Smooth muscle cell (in vitro differentiated cells): ENCODE measurements around the gene GMDS. TPM values are rescaled to one million over a fixed set of nuclear protein-coding genes. Genes with fewer than 3 reads are reported as not detected.

Experiments
- DNase-seq: peaks from one replicate; lab custom pipeline; 2025; ENCODE audit not compliant: unreplicated experiment; lab: John Stamatoyannopoulos, UW
- H2AFZ ChIP-seq: fragments of 200-600 bp; sonication (generic); 2 replicates; pipeline ENCODE4 v1.6.0; 2016; ENCODE audit warnings: antibody characterized with exemption, low read depth, mild to moderate bottlenecking
- H3F3A ChIP-seq: fragments of 200-600 bp; sonication (generic); 2 replicates; pipeline ENCODE4 v1.6.0; 2017; ENCODE audit warnings: antibody characterized with exemption, low read depth
- H3K27ac ChIP-seq: fragments of 200-600 bp; sonication (generic); 2 replicates; pipeline ENCODE4 v1.5.1; 2016; ENCODE audit warnings: low read depth, mild to moderate bottlenecking
- H3K27me3 ChIP-seq: fragments of 200-600 bp; sonication (generic); 2 replicates; pipeline ENCODE4 v1.6.1; 2016; ENCODE audit warnings: low read depth, mild to moderate bottlenecking
- H3K36me3 ChIP-seq: fragments of 200-600 bp; sonication (generic); 2 replicates; pipeline ENCODE4 v1.5.1; 2016; ENCODE audit warnings: low read depth
- H3K4me1 ChIP-seq: fragments of 200-600 bp; sonication (generic); 2 replicates; pipeline ENCODE4 v1.5.1; 2016; ENCODE audit warnings: low read depth
- H3K4me2 ChIP-seq: fragments of 200-600 bp; sonication (generic); 2 replicates; pipeline ENCODE4 v1.6.0; 2016; ENCODE audit warnings: mild to moderate bottlenecking
- H3K4me3 ChIP-seq: fragments of 200-600 bp; sonication (generic); 2 replicates; pipeline ENCODE4 v1.5.1; 2016; ENCODE audit warnings: mild to moderate bottlenecking
- H3K79me2 ChIP-seq: fragments of 200-600 bp; sonication (generic); 2 replicates; pipeline ENCODE4 v1.6.0; 2016; ENCODE audit warnings: low read depth, mild to moderate bottlenecking
- H3K9ac ChIP-seq: fragments of 200-600 bp; sonication (generic); 2 replicates; pipeline ENCODE4 v1.6.0; 2016; ENCODE audit warnings: low read depth
- H3K9me3 ChIP-seq: fragments of 200-600 bp; sonication (generic); replicated peaks from 2 replicates; pipeline ENCODE4 v1.5.1; 2016; ENCODE audit warnings: low read depth
- H4K20me1 ChIP-seq: fragments of 200-600 bp; sonication (generic); 2 replicates; pipeline ENCODE4 v1.6.0; 2016; ENCODE audit warnings: low read depth
- CTCF ChIP-seq: fragments of 200-600 bp; sonication (generic); IDR thresholded peaks from 2 replicates; pipeline ENCODE4 v1.5.1; 2017; ENCODE audit warnings: borderline replicate concordance, mild to moderate bottlenecking, antibody characterized with exemption; ENCODE audit not compliant: insufficient read depth, poor library complexity, severe bottlenecking
- WGBS: methylation state at CpG from one replicate; pipeline ENCODE4 v1.1.7; 2016; ENCODE audit warnings: low lambda C conversion rate; 5-methylcytosine and 5-hydroxymethylcytosine counted together
- polyA plus RNA-seq: library from polyadenylated mRNA; unstranded; fragments of >200 nt; fragmentation: Nextera tagmentation; extraction: Ambion mirVana; gene quantifications from 2 replicates; pipeline ENCODE4 v1.2.1, GENCODE V29; 2016
- total RNA-seq: library from RNA; depleted of rRNA; stranded (reverse); fragments of >200 nt; gene quantifications from 2 replicates; pipeline ENCODE4 v1.2.3, GENCODE V29; 2014

Gene GMDS
- total and polyA plus RNA-seq, 2 experiments from 2014 or later, result 3.7 to 8.5 TPM

- no peak for DNase-seq
- H3K4me2 ChIP-seq, result no peak overlapping the region
- H3K36me3 ChIP-seq, result no peaks in the 10 kb centered on the region
Observed at GRCh38 chr6:2259574-2259973, 14.2 kb upstream of the GMDS start.

GRCh38 chr6:2259002-2259494 lies 13.6 kb upstream of the GMDS start:
- no peaks in the 10 kb centered on the region for H3F3A ChIP-seq
- H3K27me3 ChIP-seq, result no peaks in the 10 kb centered on the region
- H2AFZ ChIP-seq, result no peak overlapping the region
- no peaks in the 10 kb centered on the region for H4K20me1 ChIP-seq
- no peaks in the 10 kb centered on the region for H3K9me3 ChIP-seq
- H3K27ac ChIP-seq, result no peak overlapping the region
- H3K4me1 ChIP-seq, result no peaks in the 10 kb centered on the region
- no peak overlapping the region for H3K4me3 ChIP-seq
- no peak for DNase-seq
- no peak for TF ChIP-seq CTCF
- H3K36me3 ChIP-seq, result no peaks in the 10 kb centered on the region
- H3K79me2 ChIP-seq, result no peaks in the 10 kb centered on the region
- H3K4me2 ChIP-seq, result no peak overlapping the region
- H3K9ac ChIP-seq, result no peak overlapping the region
- 80% methylated on average over 4 of the region's 4 CpGs for WGBS

More at GRCh38 chr6:2259574-2259973, 14.2 kb upstream of the GMDS start:
- no peak overlapping the region for H3K9ac ChIP-seq
- no peaks in the 10 kb centered on the region for H3K9me3 ChIP-seq
- H3K4me1 ChIP-seq, result no peaks in the 10 kb centered on the region
- H3K27me3 ChIP-seq, result no peaks in the 10 kb centered on the region
- no peaks in the 10 kb centered on the region for H3K79me2 ChIP-seq
- 93% methylated on average over 5 of the region's 5 CpGs for WGBS
- H2AFZ ChIP-seq, result no peak overlapping the region
- TF ChIP-seq CTCF, result no peak
- H3F3A ChIP-seq, result no peaks in the 10 kb centered on the region
- no peaks in the 10 kb centered on the region for H4K20me1 ChIP-seq
- no peak overlapping the region for H3K4me3 ChIP-seq
- no peak overlapping the region for H3K27ac ChIP-seq

GRCh38 chr6:2258112-2258511 lies 12.7 kb upstream of the GMDS start:
- H3K36me3 ChIP-seq, result no peaks in the 10 kb centered on the region
- no peaks in the 10 kb centered on the region for H4K20me1 ChIP-seq
- no peak for TF ChIP-seq CTCF
- H3K9me3 ChIP-seq, result no peaks in the 10 kb centered on the region
- no peak overlapping the region for H3K4me2 ChIP-seq
- no peaks in the 10 kb centered on the region for H3K79me2 ChIP-seq
- H3K4me3 ChIP-seq, result no peak overlapping the region
- H3F3A ChIP-seq, result no peaks in the 10 kb centered on the region
- 91% methylated on average over 3 of the region's 3 CpGs for WGBS
- DNase-seq, result no peak
- H2AFZ ChIP-seq, result no peak overlapping the region
- H3K27me3 ChIP-seq, result no peaks in the 10 kb centered on the region
- no peaks in the 10 kb centered on the region for H3K4me1 ChIP-seq
- H3K9ac ChIP-seq, result no peak overlapping the region
- no peak overlapping the region for H3K27ac ChIP-seq

- Histone ChIP-seq H3K4me1 (no peaks in the 10 kb centered on the region), H3K36me3 (no peaks in the 10 kb centered on the region), H3K9me3 (no peaks in the 10 kb centered on the region), H3K79me2 (no peaks in the 10 kb centered on the region), H3K4me2 (no peak overlapping the region), H3K27ac (no peak overlapping the region), H3K27me3 (no peaks in the 10 kb centered on the region), H3F3A (no peaks in the 10 kb centered on the region), H3K4me3 (no peak overlapping the region), H3K9ac (no peak overlapping the region), H4K20me1 (no peaks in the 10 kb centered on the region), H2AFZ (no peak overlapping the region)
- no peak for TF ChIP-seq CTCF
- no peak for DNase-seq
Observed at GRCh38 chr6:2257363-2257762, 12.0 kb upstream of the GMDS start.
